Activated naive CD4-positive, alpha-beta T cell treated with anti-CD3 and anti-CD28 coated beads, Interleukin-2, amount 50 U/mL, for 24 hours (primary cell): ENCODE measurements around the gene ADA.

Experiments
- H3K27ac Mint-ChIP-seq: one replicate; pipeline ENCODE4 v1.8.0; 2021; ENCODE audit warnings: mild to moderate bottlenecking, mixed read lengths
- H3K27me3 Mint-ChIP-seq: one replicate; pipeline ENCODE4 v1.8.0; 2021; ENCODE audit warnings: mixed read lengths
- H3K36me3 Mint-ChIP-seq: one replicate; pipeline ENCODE4 v1.8.0; 2021; ENCODE audit warnings: mixed read lengths
- H3K4me1 Mint-ChIP-seq: one replicate; pipeline ENCODE4 v1.8.0; 2021; ENCODE audit warnings: mixed read lengths
- H3K4me3 Mint-ChIP-seq: one replicate; pipeline ENCODE4 v1.8.0; 2021; ENCODE audit warnings: mild to moderate bottlenecking, mixed read lengths
- H3K9me3 Mint-ChIP-seq: one replicate; pipeline ENCODE4 v1.8.0; 2021; ENCODE audit warnings: mixed read lengths

Gene ADA

GRCh38 chr20:44579313-44580081 is 72.0 kb downstream of the ADA start:
- no peaks in the 10 kb centered on the region for H3K9me3 Mint-ChIP-seq

GRCh38 chr20:44576297-44576696 is 75.2 kb downstream of the ADA start:
- Mint-ChIP-seq H3K4me1 (peaks cover 15% of the 10 kb centered on the region), H3K27ac (no peak overlapping the region), H3K4me3 (no peak overlapping the region)

More at GRCh38 chr20:44579313-44580081, 72.0 kb downstream of the ADA start:
- H3K36me3 Mint-ChIP-seq = no peaks in the 10 kb centered on the region
- H3K4me3 Mint-ChIP-seq = no peak overlapping the region
- H3K27ac Mint-ChIP-seq = no peak overlapping the region
- no peaks in the 10 kb centered on the region for H3K27me3 Mint-ChIP-seq
- H3K4me1 Mint-ChIP-seq = peaks cover 12% of the 10 kb centered on the region

GRCh38 chr20:44574372-44574771 is 77.1 kb downstream of the ADA start:
- H3K27me3 Mint-ChIP-seq = no peaks in the 10 kb centered on the region
- H3K27ac Mint-ChIP-seq = no peak overlapping the region
- H3K4me1 Mint-ChIP-seq = peaks cover 20% of the 10 kb centered on the region
- H3K4me3 Mint-ChIP-seq = no peak overlapping the region
- H3K9me3 Mint-ChIP-seq = no peaks in the 10 kb centered on the region
- no peaks in the 10 kb centered on the region for H3K36me3 Mint-ChIP-seq

More at GRCh38 chr20:44576297-44576696, 75.2 kb downstream of the ADA start:
- H3K9me3 Mint-ChIP-seq = no peaks in the 10 kb centered on the region
- no peaks in the 10 kb centered on the region for H3K27me3 Mint-ChIP-seq
- no peaks in the 10 kb centered on the region for H3K36me3 Mint-ChIP-seq

GRCh38 chr20:44573501-44573869 is 78.0 kb downstream of the ADA start:
- Mint-ChIP-seq H3K27ac (no peak overlapping the region), H3K36me3 (no peaks in the 10 kb centered on the region), H3K9me3 (no peaks in the 10 kb centered on the region)

GRCh38 chr20:44572551-44573500 is 78.7 kb downstream of the ADA start:
- H3K36me3 Mint-ChIP-seq = no peaks in the 10 kb centered on the region
- H3K4me3 Mint-ChIP-seq = no peak overlapping the region
- H3K4me1 Mint-ChIP-seq = peaks cover 17% of the 10 kb centered on the region
- H3K27ac Mint-ChIP-seq = no peak overlapping the region
- no peaks in the 10 kb centered on the region for H3K27me3 Mint-ChIP-seq
- H3K9me3 Mint-ChIP-seq = no peaks in the 10 kb centered on the region

More at GRCh38 chr20:44573501-44573869, 78.0 kb downstream of the ADA start:
- Mint-ChIP-seq H3K4me1 (peaks cover 19% of the 10 kb centered on the region), H3K27me3 (no peaks in the 10 kb centered on the region), H3K4me3 (no peak overlapping the region)

GRCh38 chr20:44571362-44571988 is 80.0 kb downstream of the ADA start:
- no peaks in the 10 kb centered on the region for H3K36me3 Mint-ChIP-seq
- H3K27me3 Mint-ChIP-seq = no peaks in the 10 kb centered on the region

GRCh38 chr20:44570367-44570766 is 81.1 kb downstream of the ADA start:
- Mint-ChIP-seq H3K4me1 (peaks cover 8% of the 10 kb centered on the region), H3K36me3 (no peaks in the 10 kb centered on the region), H3K27ac (no peak overlapping the region), H3K4me3 (no peak overlapping the region), H3K27me3 (no peaks in the 10 kb centered on the region), H3K9me3 (no peaks in the 10 kb centered on the region)

More at GRCh38 chr20:44571362-44571988, 80.0 kb downstream of the ADA start:
- H3K4me1 Mint-ChIP-seq = peaks cover 14% of the 10 kb centered on the region
- no peaks in the 10 kb centered on the region for H3K9me3 Mint-ChIP-seq
- no peak overlapping the region for H3K4me3 Mint-ChIP-seq
- H3K27ac Mint-ChIP-seq = peak overlapping the region; percentile 73
